MM.1S (cell line): ENCODE data around the gene ENO3.

ENCODE experiments used
- EZH2 ChIP-seq: fragments of 300-600 bp; sonication (generic); optimal IDR thresholded peaks from 2 replicates; pipeline ENCODE3; 2017; ENCODE audit warnings: low read depth, mild to moderate bottlenecking, antibody characterized with exemption, low read length, mixed read lengths
- TF ChIP-seq, protein P1 (sequence below): fragments of 300-600 bp; sonication (generic); IDR thresholded peaks from 2 replicates; pipeline ENCODE4 v1.5.1; 2016; ENCODE audit warnings: antibody characterized with exemption, low read length, mixed read lengths

DNA sequence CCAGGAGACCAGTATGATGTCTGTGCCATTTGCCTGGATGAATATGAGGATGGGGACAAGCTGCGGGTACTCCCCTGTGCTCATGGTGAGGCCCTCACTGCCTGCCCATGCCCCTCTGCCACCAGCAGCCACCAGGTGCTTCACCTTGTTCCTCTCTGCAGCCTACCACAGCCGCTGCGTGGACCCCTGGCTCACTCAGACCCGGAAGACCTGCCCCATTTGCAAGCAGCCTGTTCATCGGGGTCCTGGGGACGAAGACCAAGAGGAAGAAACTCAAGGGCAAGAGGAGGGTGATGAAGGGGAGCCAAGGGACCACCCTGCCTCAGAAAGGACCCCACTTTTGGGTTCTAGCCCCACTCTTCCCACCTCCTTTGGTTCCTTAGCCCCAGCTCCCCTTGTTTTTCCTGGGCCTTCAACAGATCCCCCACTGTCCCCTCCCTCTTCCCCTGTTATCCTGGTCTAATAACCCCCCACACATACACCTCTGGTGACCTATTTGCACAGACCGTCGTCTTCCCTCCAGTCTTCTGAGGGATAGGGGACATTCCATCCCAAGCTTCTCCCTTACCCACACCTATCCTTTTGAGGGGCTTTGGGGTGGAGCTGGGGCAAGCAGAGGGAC is 6.3 kb upstream of the ENO3 start:
- TF ChIP-seq, protein P1, sequence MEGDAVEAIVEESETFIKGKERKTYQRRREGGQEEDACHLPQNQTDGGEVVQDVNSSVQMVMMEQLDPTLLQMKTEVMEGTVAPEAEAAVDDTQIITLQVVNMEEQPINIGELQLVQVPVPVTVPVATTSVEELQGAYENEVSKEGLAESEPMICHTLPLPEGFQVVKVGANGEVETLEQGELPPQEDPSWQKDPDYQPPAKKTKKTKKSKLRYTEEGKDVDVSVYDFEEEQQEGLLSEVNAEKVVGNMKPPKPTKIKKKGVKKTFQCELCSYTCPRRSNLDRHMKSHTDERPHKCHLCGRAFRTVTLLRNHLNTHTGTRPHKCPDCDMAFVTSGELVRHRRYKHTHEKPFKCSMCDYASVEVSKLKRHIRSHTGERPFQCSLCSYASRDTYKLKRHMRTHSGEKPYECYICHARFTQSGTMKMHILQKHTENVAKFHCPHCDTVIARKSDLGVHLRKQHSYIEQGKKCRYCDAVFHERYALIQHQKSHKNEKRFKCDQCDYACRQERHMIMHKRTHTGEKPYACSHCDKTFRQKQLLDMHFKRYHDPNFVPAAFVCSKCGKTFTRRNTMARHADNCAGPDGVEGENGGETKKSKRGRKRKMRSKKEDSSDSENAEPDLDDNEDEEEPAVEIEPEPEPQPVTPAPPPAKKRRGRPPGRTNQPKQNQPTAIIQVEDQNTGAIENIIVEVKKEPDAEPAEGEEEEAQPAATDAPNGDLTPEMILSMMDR = no peak
- TF ChIP-seq EZH2 = no peak
